Gastroesophageal sphincter (tissue), 4 donors: ENCODE data around the gene RAB39B. TPM values are rescaled to one million over a fixed set of nuclear protein-coding genes. Genes with fewer than 3 reads are reported as not detected.
"Not testable (repeated sequence)": the region's sequence is repeated elsewhere in the genome, so short reads cannot be mapped to it uniquely, and the experiment has no call there.

Experiments used
- ATAC-seq: fragments of 150-250 bp; one replicate; pipeline ENCODE4 v1.9.1; 2016; ENCODE audit warnings: mild to moderate bottlenecking, moderate library complexity
- H3K27ac ChIP-seq, 4 donors: fragments of 200-600 bp; sonication (generic) in 3 of 4; 1 replicate in 3 of 4; 2 replicates in 1 of 4; pipeline ENCODE4 v1.5.1; 2016 to 2019
- H3K27me3 ChIP-seq: fragments of 200-600 bp; sonication (generic); one replicate; pipeline ENCODE4 v1.5.1; 2019
- H3K36me3 ChIP-seq, 2 donors: fragments of 200-600 bp; sonication (generic); one replicate each; pipeline ENCODE4 v1.5.1; 2019; ENCODE audit warnings: control low read depth in 1 of 2
- H3K4me1 ChIP-seq, 3 donors: fragments of 200-600 bp; sonication (generic); 1 replicate in 2 of 3; 2 replicates in 1 of 3; pipeline ENCODE4 v1.5.1; 2016 to 2019; ENCODE audit warnings: control low read depth in 2 of 3
- H3K4me3 ChIP-seq, 2 donors: fragments of 200-600 bp; sonication (generic); one replicate each; pipeline ENCODE4 v1.5.1; 2019; ENCODE audit warnings: mild to moderate bottlenecking in 1 of 2, moderate library complexity in 1 of 2
- H3K9me3 ChIP-seq, 3 donors: fragments of 200-600 bp; sonication (generic); one replicate each; pipeline ENCODE4 v1.5.1; 2017 to 2019; ENCODE audit warnings: control low read depth in 2 of 3
- EP300 ChIP-seq: sonication (generic); formaldehyde crosslinking; IDR thresholded peaks from one replicate; pipeline ENCODE4 v1.6.1; 2017; ENCODE audit warnings: antibody characterized with exemption, mild to moderate bottlenecking
- POLR2A ChIP-seq, 2 donors: fragments of 450-650 bp; IDR thresholded peaks; one replicate each; pipeline ENCODE4 v1.6.1; 2017; ENCODE audit warnings: antibody characterized with exemption in 2 of 2, mild to moderate bottlenecking in 2 of 2, moderate library complexity in 1 of 2
- POLR2AphosphoS5 ChIP-seq: sonication (generic); formaldehyde crosslinking; IDR thresholded peaks from one replicate; pipeline ENCODE4 v1.6.1; 2017; ENCODE audit warnings: antibody characterized with exemption
- WGBS, 2 donors: methylation state at CpG; one replicate each; pipeline ENCODE4 v1.1.5; 2018; ENCODE audit warnings: low coverage in 1 of 2; 5-methylcytosine and 5-hydroxymethylcytosine counted together
- total RNA-seq, 4 donors: library from RNA; depleted of rRNA; stranded (reverse); fragments of >200 nt; gene quantifications; one replicate each; pipeline ENCODE4 v1.1.0, GENCODE V29; 2016
- TF ChIP-seq, protein P1 (sequence below), 4 experiments: fragments of 200-600 bp in 2 of 4; fragments of 450-650 bp in 2 of 4; sonication (generic) in 1 of 4; IDR thresholded peaks; one replicate each; pipeline ENCODE4 v1.5.1; 2017 to 2019; ENCODE audit warnings: antibody characterized with exemption in 4 of 4, mild to moderate bottlenecking in 2 of 4, moderate library complexity in 2 of 4

Gene RAB39B
- under 1 TPM in 2 of 4 donors, not detected in 2; 0.40 to 0.54 TPM for total RNA-seq

GRCh38 chrX:155263854-155264628 is at the start of gene RAB39B:
Gene RAB39B (minus strand): TSS chrX:155264491. CDS start chrX:155264288, 203 bp downstream.
- TF ChIP-seq, protein P1, sequence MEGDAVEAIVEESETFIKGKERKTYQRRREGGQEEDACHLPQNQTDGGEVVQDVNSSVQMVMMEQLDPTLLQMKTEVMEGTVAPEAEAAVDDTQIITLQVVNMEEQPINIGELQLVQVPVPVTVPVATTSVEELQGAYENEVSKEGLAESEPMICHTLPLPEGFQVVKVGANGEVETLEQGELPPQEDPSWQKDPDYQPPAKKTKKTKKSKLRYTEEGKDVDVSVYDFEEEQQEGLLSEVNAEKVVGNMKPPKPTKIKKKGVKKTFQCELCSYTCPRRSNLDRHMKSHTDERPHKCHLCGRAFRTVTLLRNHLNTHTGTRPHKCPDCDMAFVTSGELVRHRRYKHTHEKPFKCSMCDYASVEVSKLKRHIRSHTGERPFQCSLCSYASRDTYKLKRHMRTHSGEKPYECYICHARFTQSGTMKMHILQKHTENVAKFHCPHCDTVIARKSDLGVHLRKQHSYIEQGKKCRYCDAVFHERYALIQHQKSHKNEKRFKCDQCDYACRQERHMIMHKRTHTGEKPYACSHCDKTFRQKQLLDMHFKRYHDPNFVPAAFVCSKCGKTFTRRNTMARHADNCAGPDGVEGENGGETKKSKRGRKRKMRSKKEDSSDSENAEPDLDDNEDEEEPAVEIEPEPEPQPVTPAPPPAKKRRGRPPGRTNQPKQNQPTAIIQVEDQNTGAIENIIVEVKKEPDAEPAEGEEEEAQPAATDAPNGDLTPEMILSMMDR (IDR thresholded peaks at IDR 0.05): peak in 1 of 4 experiments; percentile 12
- no peak for TF ChIP-seq EP300
- no peak for TF ChIP-seq POLR2AphosphoS5
- no peak for TF ChIP-seq POLR2A (IDR thresholded peaks at IDR 0.05)
- peak within 1 kb of the TSS; percentile 15 to 42 for H3K4me3 ChIP-seq
- 0 to 28% methylated on average over 3 to 11 of the region's 58 CpGs for WGBS, 2 donors

DNA sequence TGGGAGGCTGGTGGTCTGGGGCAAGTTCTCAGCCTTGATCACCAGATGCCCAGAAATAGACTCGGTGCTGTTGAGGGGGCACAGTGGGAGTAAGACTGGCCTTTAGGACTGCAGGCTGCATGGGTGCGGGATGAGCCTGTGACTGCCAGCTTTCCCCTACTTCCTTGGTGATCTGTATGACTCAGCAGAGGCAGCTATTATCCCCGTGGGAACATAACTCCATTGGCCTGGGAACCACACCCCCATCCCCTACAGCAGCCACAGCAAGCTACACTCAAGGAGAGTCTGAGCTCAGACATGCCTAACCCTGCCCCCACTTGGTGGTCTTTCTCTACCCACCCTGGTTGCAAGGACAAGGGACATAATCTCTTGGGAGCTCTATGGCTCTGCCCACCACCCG is 49.5 kb upstream of the RAB39B start:
- WGBS, 2 donors: 77% methylated on average over 2 of the region's 4 CpGs; no CpG with 5 or more reads in 1 of the 2 donors
- no peak overlapping the region for H3K4me3 ChIP-seq
- no peak overlapping the region for H3K27ac ChIP-seq
- H3K27me3 ChIP-seq: no peaks in the 10 kb centered on the region
- ATAC-seq: no peak
- no peaks in the 10 kb centered on the region for H3K36me3 ChIP-seq
- no peaks in the 10 kb centered on the region for H3K4me1 ChIP-seq
- TF ChIP-seq POLR2AphosphoS5: no peak
- TF ChIP-seq, protein P1 (IDR thresholded peaks at IDR 0.05): no peak
- TF ChIP-seq POLR2A (IDR thresholded peaks at IDR 0.05): no peak
- TF ChIP-seq EP300: no peak
- H3K9me3 ChIP-seq: no peaks in the 10 kb centered on the region

More at GRCh38 chrX:155263854-155264628, at the start of gene RAB39B:
- ATAC-seq: peak; percentile 46
- no peaks in the 10 kb centered on the region for H3K27me3 ChIP-seq
- H3K4me1 ChIP-seq: no peaks in the 10 kb centered on the region
- H3K27ac ChIP-seq: peak within 1 kb of the TSS in 1 of 4 donors; percentile 8
- H3K9me3 ChIP-seq: no peaks in the 10 kb centered on the region
- H3K36me3 ChIP-seq: no peaks in the 10 kb centered on the region

DNA sequence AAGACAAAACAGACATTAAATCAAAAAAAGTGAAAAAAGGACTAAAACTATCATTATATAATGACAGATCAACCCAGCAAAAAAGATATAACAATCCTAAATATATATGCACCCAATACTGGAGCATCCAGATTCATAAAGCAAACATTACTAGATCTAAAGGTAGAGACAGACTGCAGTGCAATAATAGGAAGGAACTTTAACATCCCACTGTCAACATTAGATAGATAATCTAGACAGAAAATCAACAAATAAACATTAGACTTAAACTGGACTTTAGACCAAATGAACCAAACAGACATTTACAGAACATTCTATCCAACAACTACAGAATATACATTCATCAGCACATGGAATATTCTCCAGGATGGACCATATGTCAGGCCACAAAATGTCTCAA is 29.5 kb upstream of the RAB39B start:
- Histone ChIP-seq H3K9me3 (no peaks in the 10 kb centered on the region), H3K27me3 (no peaks in the 10 kb centered on the region), H3K36me3 (no peaks in the 10 kb centered on the region), H3K4me1 (no peaks in the 10 kb centered on the region), H3K27ac (no peak overlapping the region), H3K4me3 (no peak overlapping the region)
- TF ChIP-seq, protein P1 (IDR thresholded peaks at IDR 0.05): no peak
- TF ChIP-seq EP300: no peak
- TF ChIP-seq POLR2AphosphoS5: no peak
- no peak for TF ChIP-seq POLR2A (IDR thresholded peaks at IDR 0.05)
- ATAC-seq: no peak

DNA sequence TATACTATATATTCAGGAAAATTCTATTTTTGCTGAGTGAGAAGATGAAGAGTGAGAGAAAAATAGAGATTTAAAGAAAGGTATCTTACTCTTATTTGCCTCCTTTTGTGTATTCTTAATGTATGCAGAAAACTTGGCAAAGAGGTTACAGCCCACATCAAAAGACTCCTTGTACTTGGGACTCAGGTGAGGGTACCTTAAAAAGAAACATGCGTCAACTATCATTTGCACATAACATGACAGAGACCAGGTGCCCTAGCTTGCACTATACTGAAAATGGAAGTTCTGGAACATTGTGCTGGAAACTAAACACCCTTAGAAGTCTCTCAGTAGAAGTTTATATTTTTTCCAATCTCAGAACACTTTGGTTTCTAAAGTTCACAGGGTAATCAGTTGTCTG is 15.6 kb upstream of the RAB39B start:
- 90 to 100% methylated on average over 1 of the region's 1 CpG for WGBS, 2 donors
- no peak for TF ChIP-seq POLR2A (IDR thresholded peaks at IDR 0.05)
- Histone ChIP-seq H3K9me3 (no peaks in the 10 kb centered on the region), H3K27ac (no peak overlapping the region), H3K4me3 (no peak overlapping the region), H3K27me3 (no peaks in the 10 kb centered on the region), H3K36me3 (peaks cover 0 to 8% of the 10 kb centered on the region in 2 donors), H3K4me1 (no peaks in the 10 kb centered on the region)
- ATAC-seq: no peak

- H3K27ac ChIP-seq: no peak overlapping the region
- no peaks in the 10 kb centered on the region for H3K4me1 ChIP-seq
- no peaks in the 10 kb centered on the region for H3K36me3 ChIP-seq
- H3K9me3 ChIP-seq: no peaks in the 10 kb centered on the region
- no peak for ATAC-seq
- 86 to 100% methylated on average over 1 of the region's 1 CpG for WGBS, 2 donors
- no peak overlapping the region for H3K4me3 ChIP-seq
- H3K27me3 ChIP-seq: no peaks in the 10 kb centered on the region
- TF ChIP-seq, protein P1 (IDR thresholded peaks at IDR 0.05): no peak
- TF ChIP-seq POLR2A (IDR thresholded peaks at IDR 0.05) (no peak), POLR2AphosphoS5 (no peak), EP300 (no peak)
These were observed 6.7 kb upstream of the RAB39B start for GRCh38 chrX:155270969-155271368.

GRCh38 chrX:155267995-155268394 is 3.7 kb upstream of the RAB39B start:
- not testable (repeated sequence) for H3K27me3 ChIP-seq, H3K27ac ChIP-seq, H3K4me1 ChIP-seq, H3K9me3 ChIP-seq, H3K36me3 ChIP-seq, H3K4me3 ChIP-seq, ATAC-seq
- WGBS, 2 donors: 80 to 100% methylated on average over 1 of the region's 1 CpG
